ENCODE measurements around the gene CPO.

CPO gene

DNA sequence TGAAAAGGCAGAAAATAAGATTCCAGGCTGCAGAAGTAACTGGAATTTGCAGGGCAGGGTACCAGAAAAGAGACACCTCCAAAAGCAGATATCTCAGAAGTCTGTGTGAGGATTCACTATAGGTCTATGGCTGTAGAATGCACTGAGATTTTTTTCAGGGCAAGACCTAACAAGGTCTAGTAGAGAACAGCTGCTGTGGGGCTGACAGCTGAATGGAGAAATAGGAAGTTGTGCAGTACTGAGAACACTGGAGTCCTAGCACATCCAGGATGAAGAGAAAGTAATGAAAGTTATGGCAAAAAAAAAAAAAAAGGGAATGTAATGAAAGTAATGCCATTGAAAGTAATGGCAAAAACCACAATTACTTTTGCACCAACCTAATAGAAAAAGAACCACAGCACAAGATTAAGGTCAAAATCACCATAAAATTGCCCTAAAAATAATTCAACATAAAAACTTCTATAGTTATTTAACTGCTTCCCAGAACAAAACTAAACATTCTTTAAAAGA, 57.3 kb downstream of the CPO start:
- DNase-seq (ENCODE audit: low read depth) = no peak
- H3K4me3 ChIP-seq (ENCODE audit: low read depth, low read length) = no peak overlapping the region

GRCh38 chr2:207008105-207008990, 69.0 kb downstream of the CPO start:
- no peak for DNase-seq (ENCODE audit: low read depth)
- no peak overlapping the region for H3K4me3 ChIP-seq (ENCODE audit: low read depth, low read length)

DNA sequence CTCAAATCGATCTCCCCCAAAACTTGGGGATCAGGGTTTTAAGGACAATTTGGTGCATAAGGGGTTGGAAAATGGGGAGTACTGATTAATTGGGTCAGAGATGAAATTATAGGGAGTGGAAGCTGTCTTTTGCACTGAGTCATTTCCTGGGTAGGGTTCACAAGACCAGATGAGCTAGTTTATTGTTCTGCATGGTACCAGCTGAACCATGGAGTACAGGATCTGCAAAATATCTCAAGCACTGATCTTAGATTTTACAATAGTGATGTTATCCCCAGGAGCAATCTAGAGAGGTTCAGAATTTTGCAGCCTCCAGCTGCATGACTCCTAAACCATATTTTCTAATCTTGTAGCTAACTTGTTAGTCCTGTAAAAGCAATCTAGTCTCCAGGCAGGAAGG, 73.1 kb downstream of the CPO start:
- DNase-seq (ENCODE audit: low read depth) = no peak
- no peak overlapping the region for H3K4me3 ChIP-seq (ENCODE audit: low read depth, low read length)

- no peak overlapping the region for H3K4me3 ChIP-seq (ENCODE audit: low read depth, low read length)
- no peak for DNase-seq (ENCODE audit: low read depth)
Measured at GRCh38 chr2:207014424-207014823, 75.1 kb downstream of the CPO start.

GRCh38 chr2:207015901-207016300, 76.6 kb downstream of the CPO start:
- no peak for DNase-seq (ENCODE audit: low read depth)
- H3K4me3 ChIP-seq (ENCODE audit: low read depth, low read length) = no peak overlapping the region
